SK-N-SH (cell line): ENCODE results near the gene TPRA1. TPM values are rescaled to one million over a fixed set of nuclear protein-coding genes. Genes with fewer than 3 reads are reported as not detected.

Experiments
- CTCF ChIA-PET: fragments of 300-600, 350-600 bp; formaldehyde crosslinking; extraction: SDS; loops from one replicate; lab custom pipeline; 2021; lab: Yijun Ruan, JAX
- POLR2A ChIA-PET: fragments of 350-600 bp; sonication (Branson Sonifier 250); formaldehyde crosslinking; extraction: SDS; loops from one replicate; lab custom pipeline; 2020; ENCODE audit warnings: antibody characterized with exemption, inconsistent platforms; lab: Yijun Ruan, JAX
- DNase-seq: peaks from one replicate; pipeline ENCODE4 v3.0.0; 2012
- H2AFZ ChIP-seq: fragments of 200-600 bp; sonication (generic); 2 replicates; pipeline ENCODE4 v1.8.1; 2016; ENCODE audit warnings: antibody characterized with exemption, mild to moderate bottlenecking, low read depth
- H3F3A ChIP-seq: fragments of 200-600 bp; sonication (generic); replicated peaks from 2 replicates; pipeline ENCODE3; 2016; ENCODE audit warnings: antibody characterized with exemption, mild to moderate bottlenecking; ENCODE audit not compliant: insufficient read depth
- H3K27ac ChIP-seq, 2 experiments: fragments of 200-500 bp in 1 of 2; fragments of 200-600 bp in 1 of 2; sonication (Bioruptor generic) in 1 of 2; sonication (generic), shearing (Covaris generic) in 1 of 2; 2 replicates each; pipeline versions ENCODE4 v1.5.1 to v1.6.1; 2014 to 2016; ENCODE audit warnings: low read depth in 2 of 2, inconsistent platforms in 1 of 2, low read length in 1 of 2, mild to moderate bottlenecking in 1 of 2, mixed read lengths in 1 of 2
- H3K27me3 ChIP-seq: fragments of 200-600 bp; sonication (generic), shearing (Covaris generic); 2 replicates; pipeline ENCODE4 v1.6.1; 2016; ENCODE audit warnings: mixed run types; ENCODE audit not compliant: insufficient read depth
- H3K36me3 ChIP-seq, 2 experiments: fragments of 200-500 bp in 1 of 2; fragments of 200-600 bp in 1 of 2; sonication (Bioruptor generic) in 1 of 2; sonication (generic) in 1 of 2; replicated peaks in 1 of 2; 2 replicates each; pipeline versions ENCODE3 to v1.5.1; 2014 to 2016; ENCODE audit warnings: low read length in 1 of 2, mild to moderate bottlenecking in 1 of 2; ENCODE audit not compliant: insufficient read depth in 2 of 2, control insufficient read depth in 1 of 2
- H3K4me1 ChIP-seq, 2 experiments: fragments of 200-500 bp in 1 of 2; fragments of 200-600 bp in 1 of 2; sonication (Bioruptor generic) in 1 of 2; sonication (generic), shearing (Covaris generic) in 1 of 2; 2 replicates each; pipeline versions ENCODE4 v1.5.1 to v1.6.1; 2014 to 2016; ENCODE audit warnings: low read depth in 1 of 2, low read length in 1 of 2, mixed run types in 1 of 2; ENCODE audit not compliant: insufficient read depth in 2 of 2, control insufficient read depth in 1 of 2
- H3K4me2 ChIP-seq: fragments of 200-600 bp; sonication (generic), shearing (Covaris generic); 2 replicates; pipeline ENCODE4 v1.6.1; 2017; ENCODE audit warnings: mixed run types
- H3K4me3 ChIP-seq, 2 experiments: fragments of 200-500 bp in 1 of 2; fragments of 200-600 bp in 1 of 2; sonication (Bioruptor generic) in 1 of 2; sonication (generic), shearing (Covaris generic) in 1 of 2; 2 replicates each; pipeline versions ENCODE4 v1.5.1 to v1.8.1; 2014 to 2016; ENCODE audit warnings: low read depth in 2 of 2, inconsistent platforms in 1 of 2, low read length in 1 of 2, mild to moderate bottlenecking in 1 of 2, mixed read lengths in 1 of 2, moderate library complexity in 1 of 2
- H3K79me2 ChIP-seq: fragments of 200-600 bp; sonication (generic); 2 replicates; pipeline ENCODE4 v1.8.1; 2017; ENCODE audit warnings: mild to moderate bottlenecking; ENCODE audit not compliant: insufficient read depth
- H3K9ac ChIP-seq: fragments of 200-600 bp; sonication (generic); 2 replicates; pipeline ENCODE4 v1.6.1; 2017; ENCODE audit warnings: mixed run types
- H3K9me2 ChIP-seq: fragments of 200-600 bp; sonication (generic); 2 replicates; pipeline ENCODE4 v1.6.1; 2017; ENCODE audit warnings: mixed run types
- H3K9me3 ChIP-seq: fragments of 200-600 bp; sonication (generic); 2 replicates; pipeline ENCODE4 v1.6.1; 2017; ENCODE audit warnings: mixed run types, mild to moderate bottlenecking, moderate library complexity
- H4K20me1 ChIP-seq: fragments of 200-600 bp; sonication (generic); 2 replicates; pipeline ENCODE4 v1.6.1; 2017; ENCODE audit warnings: mild to moderate bottlenecking, mixed run types; ENCODE audit not compliant: insufficient read depth
- CTCF ChIP-seq: fragments of 200-600 bp; sonication (generic); IDR thresholded peaks from 2 replicates; pipeline ENCODE4 v1.6.1; 2017; ENCODE audit warnings: antibody characterized with exemption, mild to moderate bottlenecking, moderate library complexity
- ELF1 ChIP-seq: IDR thresholded peaks from 2 replicates; pipeline ENCODE4 v1.4.0; 2012
- EZH2phosphoT487 ChIP-seq: fragments of 200-600 bp; sonication (generic); IDR thresholded peaks from 2 replicates; pipeline ENCODE4 v1.6.1; 2017; ENCODE audit warnings: low read depth, mixed run types, mild to moderate bottlenecking, antibody characterized with exemption, moderate library complexity, borderline replicate concordance
- FOXM1 ChIP-seq: IDR thresholded peaks from 2 replicates; pipeline ENCODE4 v1.4.0; 2012; ENCODE audit warnings: low read depth, mild to moderate bottlenecking
- JUND ChIP-seq: IDR thresholded peaks from 2 replicates; pipeline ENCODE4 v1.4.0; 2012
- MEF2A ChIP-seq: IDR thresholded peaks from 2 replicates; pipeline ENCODE4 v1.4.0; 2012; ENCODE audit warnings: low read depth, borderline replicate concordance
- MXI1 ChIP-seq: IDR thresholded peaks from 2 replicates; pipeline ENCODE4 v1.6.1; 2012; ENCODE audit warnings: mild to moderate bottlenecking, low read depth, low read length, improper control_type of control experiment
- RAD21 ChIP-seq: IDR thresholded peaks from 2 replicates; pipeline ENCODE4 v1.6.1; 2012; ENCODE audit warnings: mild to moderate bottlenecking, low read length
- RCOR1 ChIP-seq: fragments of 150-350 bp; IDR thresholded peaks from 2 replicates; pipeline ENCODE4 v1.6.1; 2017; ENCODE audit warnings: antibody characterized with exemption, low read length
- RXRA ChIP-seq: IDR thresholded peaks from 2 replicates; pipeline ENCODE4 v1.4.0; 2012; ENCODE audit warnings: low read depth, mild to moderate bottlenecking, borderline replicate concordance
- SMC3 ChIP-seq: IDR thresholded peaks from 2 replicates; pipeline ENCODE4 v1.6.1; 2012; ENCODE audit warnings: low read depth, low read length, improper control_type of control experiment
- TAF1 ChIP-seq: IDR thresholded peaks from 2 replicates; pipeline ENCODE4 v1.6.1; 2012; ENCODE audit warnings: low read depth, mild to moderate bottlenecking, low read length, moderate library complexity, borderline replicate concordance
- YY1 ChIP-seq: IDR thresholded peaks from 2 replicates; pipeline ENCODE4 v1.4.0; 2012; ENCODE audit warnings: low read depth, mild to moderate bottlenecking
- WGBS: methylation state at CpG from one replicate; pipeline ENCODE4 v1.1.6; 2017; ENCODE audit warnings: low lambda C conversion rate; 5-methylcytosine and 5-hydroxymethylcytosine counted together
- polyA plus RNA-seq, 3 experiments: library from polyadenylated mRNA; depleted of rRNA; stranded (reverse); fragments of >200 nt; gene quantifications; 2 replicates each; pipeline ENCODE4 v1.2.3, GENCODE V29; 2012

Gene TPRA1
- polyA plus RNA-seq, 1 of the 3 experiments (the other 2 are of a cell fraction): 26.3 TPM

DNA sequence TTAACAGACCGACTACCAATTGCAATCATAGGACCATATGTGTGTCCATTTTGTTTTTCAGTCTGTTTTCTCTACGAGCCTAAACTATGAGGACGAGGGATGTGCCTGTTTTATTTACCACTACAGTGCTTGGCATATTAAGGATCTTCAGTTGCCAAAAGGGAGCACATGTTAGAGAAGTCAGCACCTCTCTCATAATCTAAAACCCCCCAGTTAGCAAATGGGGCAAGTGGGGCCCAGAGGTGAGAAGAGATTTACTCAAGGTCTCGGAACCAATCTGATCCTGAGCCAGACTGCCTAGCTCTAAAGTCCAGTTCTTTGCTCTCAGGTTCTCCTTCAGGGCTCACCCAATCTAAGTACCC is 37.9 kb upstream of the TPRA1 start:
- Histone ChIP-seq H3K4me3 (no peak overlapping the region), H3K27ac (no peak overlapping the region), H3K4me1 (peaks cover 0 to 32% of the 10 kb centered on the region in 2 experiments; a peak in 2 of 4 replicates), H3K36me3 (no peaks in the 10 kb centered on the region), H2AFZ (no peak overlapping the region; the same call in 1 of the 2 replicates), H3K4me2 (no peak overlapping the region), H3K9me2 (no peaks in the 10 kb centered on the region), H3K27me3 (no peaks in the 10 kb centered on the region), H3F3A (peaks cover 3% of the 10 kb centered on the region), H3K79me2 (no peaks in the 10 kb centered on the region), H3K9ac (no peak overlapping the region), H4K20me1 (no peaks in the 10 kb centered on the region), H3K9me3 (no peaks in the 10 kb centered on the region)
- ChIA-PET POLR2A (no interaction called here), CTCF (interaction anchor here (1.4 to 4.8 kb wide), 3 partner anchors 9 to 53 kb away, joined by 3 to 19 read pairs (median 5); no protein-coding TSS in a partner anchor)
- DNase-seq: no peak
- WGBS: 92% methylated on average over 4 of the region's 4 CpGs
- TF ChIP-seq ELF1 (no peak), MEF2A (no peak), YY1 (no peak), FOXM1 (no peak), RXRA (no peak), TAF1 (no peak), CTCF (no peak), EZH2phosphoT487 (no peak), MXI1 (no peak)

GRCh38 chr3:127625821-127626220 is 35.3 kb upstream of the TPRA1 start:
- 55% methylated on average over 2 of the region's 2 CpGs for WGBS
- H3K4me3 ChIP-seq: no peak overlapping the region
- no peak overlapping the region for H2AFZ ChIP-seq
- H3K9me2 ChIP-seq: no peaks in the 10 kb centered on the region
- H3F3A ChIP-seq: peaks cover 3% of the 10 kb centered on the region
- DNase-seq: no peak
- ChIA-PET POLR2A (no interaction called here), CTCF (interaction anchor here (1.0 to 2.1 kb wide), 2 partner anchors 14 to 27 kb away, joined by 3 to 7 read pairs; no protein-coding TSS in a partner anchor)
- H3K9me3 ChIP-seq: no peaks in the 10 kb centered on the region
- no peaks in the 10 kb centered on the region for H3K36me3 ChIP-seq
- no peaks in the 10 kb centered on the region for H3K79me2 ChIP-seq
- H3K9ac ChIP-seq: no peak overlapping the region
- H4K20me1 ChIP-seq: no peaks in the 10 kb centered on the region
- H3K4me2 ChIP-seq: no peak overlapping the region
- H3K27ac ChIP-seq: no peak overlapping the region
- TF ChIP-seq TAF1: no peak
- no peak for TF ChIP-seq JUND
- TF ChIP-seq RAD21: no peak
- TF ChIP-seq RCOR1: no peak
- TF ChIP-seq SMC3: no peak
- TF ChIP-seq, all 33 proteins: peak for 0
- H3K27me3 ChIP-seq: no peaks in the 10 kb centered on the region
- peaks cover 0 to 17% of the 10 kb centered on the region in 2 experiments; a peak in 1 of 4 replicates for H3K4me1 ChIP-seq
